HepG2 (cell line): ENCODE results near the gene CNRIP1. TPM values are rescaled to one million over a fixed set of nuclear protein-coding genes. Genes with fewer than 3 reads are reported as not detected.

Source experiments
- ATAC-seq: fragments of 200-7000 bp; cut with Tn5 transposase; 3 replicates; pipeline ENCODE4 v1.9.1; 2020; ENCODE audit warnings: mild to moderate bottlenecking, moderate library complexity
- BruUV-seq: library from RNA; stranded (reverse); fragments of 400-500 nt; replicated peaks from 2 replicates; lab custom pipeline; 2021; lab: Mats Ljungman, UMichigan
- CTCF ChIA-PET: fragments of 300-600 bp; formaldehyde crosslinking; extraction: SDS; loops from one replicate; lab custom pipeline; 2021; ENCODE audit warnings: low total read pairs, inconsistent platforms, low intra/inter-chr PET ratio; lab: Yijun Ruan, JAX
- POLR2A ChIA-PET: fragments of 350-600 bp; sonication (Branson Sonifier 250); formaldehyde crosslinking; loops from one replicate; lab custom pipeline; 2020; ENCODE audit warnings: antibody characterized with exemption, inconsistent platforms; lab: Yijun Ruan, JAX
- DNase-seq: peaks from one replicate; pipeline ENCODE4 v3.0.0-alpha.2; 2015; ENCODE audit warnings: low spot score
- FAIRE-seq: peaks from 3 replicates; lab custom pipeline; 2011; peaks lifted over from hg19 to GRCh38; lab: Jason Lieb, UNC
- H2AFZ ChIP-seq: one replicate; pipeline ENCODE4 v1.6.1; 2011; ENCODE audit warnings: low read length, inconsistent platforms
- H3K27ac ChIP-seq: fragments of 300-600 bp; 3 replicates; pipeline ENCODE4 v1.8.0; 2011; ENCODE audit warnings: mixed run types, mild to moderate bottlenecking, mixed read lengths, low read length, inconsistent platforms; ENCODE audit not compliant: insufficient read depth; ENCODE audit errors: extremely low read length
- H3K27me3 ChIP-seq, 2 experiments: fragments of 200-600 bp in 1 of 2; 2 replicates in 1 of 2; 3 replicates in 1 of 2; pipeline versions ENCODE4 v1.6.0 to v1.8.0; 2011; ENCODE audit warnings: low read length in 2 of 2, mild to moderate bottlenecking in 2 of 2, moderate library complexity in 2 of 2, inconsistent platforms in 1 of 2; ENCODE audit not compliant: insufficient read depth in 2 of 2, control insufficient read depth in 1 of 2
- H3K36me3 ChIP-seq, 2 experiments: fragments of 200-600 bp in 1 of 2; replicated peaks in 1 of 2; 2 replicates in 1 of 2; 3 replicates in 1 of 2; pipeline versions ENCODE4 v1.5.1 to v1.8.0; 2011; ENCODE audit warnings: low read length in 2 of 2, inconsistent platforms in 1 of 2; ENCODE audit not compliant: insufficient read depth in 2 of 2, control insufficient read depth in 1 of 2
- H3K4me1 ChIP-seq: 2 replicates; pipeline ENCODE4 v1.5.1; 2012; ENCODE audit warnings: low read length, inconsistent platforms; ENCODE audit not compliant: insufficient read depth
- H3K4me2 ChIP-seq: 2 replicates; pipeline ENCODE4 v1.6.0; 2011; ENCODE audit warnings: low read depth, low read length, inconsistent platforms
- H3K4me3 ChIP-seq, 3 experiments: fragments of 200-600 bp in 1 of 3; sonication (generic), shearing (Covaris generic) in 1 of 3; replicated peaks in 1 of 3; 2 replicates each; pipeline ENCODE4 v1.5.1; 2011 to 2016; ENCODE audit warnings: low read length in 3 of 3, inconsistent platforms in 2 of 3, low read depth in 2 of 3, mild to moderate bottlenecking in 2 of 3, control low read depth in 1 of 3, mixed read lengths in 1 of 3; ENCODE audit not compliant: insufficient read depth in 1 of 3
- H3K79me2 ChIP-seq: one replicate; pipeline ENCODE4 v1.6.1; 2011; ENCODE audit warnings: low read length, inconsistent platforms; ENCODE audit not compliant: insufficient read depth
- H3K9ac ChIP-seq: 2 replicates; pipeline ENCODE4 v1.6.0; 2011; ENCODE audit warnings: mild to moderate bottlenecking, low read depth, low read length, inconsistent platforms; ENCODE audit not compliant: insufficient read depth
- H3K9me3 ChIP-seq: 2 replicates; pipeline ENCODE4 v1.5.1; 2012; ENCODE audit warnings: mild to moderate bottlenecking, low read length
- H4K20me1 ChIP-seq: 2 replicates; pipeline ENCODE4 v1.6.0; 2011; ENCODE audit warnings: inconsistent platforms, mild to moderate bottlenecking, low read length, moderate library complexity; ENCODE audit not compliant: insufficient read depth
- ARID5B ChIP-seq: IDR thresholded peaks from 2 replicates; pipeline ENCODE4 v1.4.0; 2020; ENCODE audit warnings: mild to moderate bottlenecking, missing genetic modification reagents
- BORCS8-MEF2B ChIP-seq: sonication (generic); formaldehyde crosslinking; IDR thresholded peaks from 2 replicates; pipeline ENCODE4 v1.8.0; 2022; ENCODE audit warnings: mild to moderate bottlenecking, missing genetic modification reagents
- DNMT3B ChIP-seq: conservative IDR thresholded peaks from 2 replicates; pipeline ENCODE4 v1.6.1; 2016; ENCODE audit warnings: missing biosample characterization, control low read depth
- SIN3B ChIP-seq: fragments of 150-350 bp; IDR thresholded peaks from 2 replicates; pipeline ENCODE4 v1.6.1; 2014; ENCODE audit warnings: low read length
- ZBTB2 ChIP-seq: sonication (generic); formaldehyde crosslinking; IDR thresholded peaks from 2 replicates; pipeline ENCODE4 v1.8.0; 2022; ENCODE audit warnings: low read depth, missing genetic modification reagents
- ZNF232 ChIP-seq: sonication (generic); formaldehyde crosslinking; IDR thresholded peaks from 2 replicates; pipeline ENCODE4 v1.4.0; 2020; ENCODE audit warnings: missing genetic modification reagents, borderline replicate concordance
- ZNF777 ChIP-seq: sonication (generic); formaldehyde crosslinking; IDR thresholded peaks from 2 replicates; pipeline ENCODE4 v1.4.0; 2020; ENCODE audit warnings: missing genetic modification reagents
- WGBS: methylation state at CpG from one replicate; pipeline ENCODE4 v1.1.6; 2017; ENCODE audit warnings: low lambda C conversion rate; 5-methylcytosine and 5-hydroxymethylcytosine counted together
- in situ Hi-C: cut with HindIII; loops from 2 replicates; pipeline ENCODE4 v1.10.0; 2017; ENCODE audit warnings: low pct_unique_long_range_greater_than_20kb; ENCODE audit not compliant: extremely low pct_ligation_motif_present
- intact Hi-C: fragments of 100-400 bp; cut with micrococcal nuclease; formaldehyde crosslinking; loops from one replicate; pipeline ENCODE4 v1.10.0; 2022; ENCODE audit not compliant: unreplicated experiment
- polyA plus RNA-seq, 8 experiments: library from polyadenylated mRNA; depleted of rRNA in 3 of 8; stranded (reverse) in 7 of 8; unstranded in 1 of 8; fragments of >200 nt; fragmentation: Illumina TruSeq in 4 of 8; extraction: Trizol in 4 of 8; gene quantifications; 2 replicates each; pipeline versions ENCODE4 v1.2.1 to v1.2.3, GENCODE V29; 2011 to 2016; ENCODE audit warnings: low read depth in 4 of 8, missing spikeins in 1 of 8, mixed read lengths in 1 of 8; ENCODE audit not compliant: insufficient read depth in 1 of 8
- total RNA-seq, 5 experiments: library from RNA; depleted of rRNA; stranded (reverse); fragments of >200 nt; fragmentation: Illumina TruSeq; extraction: Trizol; gene quantifications; 2 replicates each; pipeline ENCODE4 v1.2.3, GENCODE V29; 2016; ENCODE audit warnings: low read depth in 1 of 5

Gene CNRIP1
- total and polyA plus RNA-seq, 2 of the 13 experiments (the other 11 are each of a cell fraction or from before 2014, with no cell fraction given): not detected

- no peak for FAIRE-seq
- ChIA-PET POLR2A (no interaction called here), CTCF (interaction anchor here (2.6 kb wide), 1 partner anchor 169 kb away, joined by 30 read pairs; no protein-coding TSS in a partner anchor)
- no peak for ATAC-seq
- no peak overlapping the region for H3K4me2 ChIP-seq
- H3K9ac ChIP-seq: no peak overlapping the region
- TF ChIP-seq ZNF232 (CRISPR knock-in tag): no peak
- no peak for TF ChIP-seq ZBTB2 (CRISPR knock-in tag)
- no peak for TF ChIP-seq ZNF777 (CRISPR knock-in tag)
- no peak for TF ChIP-seq SIN3B
- TF ChIP-seq ARID5B (CRISPR knock-in tag): no peak
- no peak for TF ChIP-seq DNMT3B (CRISPR knock-in tag)
- no peak for TF ChIP-seq BORCS8-MEF2B (CRISPR knock-in tag)
- BruUV-seq: no TSS peak
- no peaks in the 10 kb centered on the region for H3K4me1 ChIP-seq
- intact Hi-C loops (loop anchor here (10.0 kb wide), 1 partner anchor 256 kb away; no protein-coding TSS in a partner anchor), in situ Hi-C loops (loop anchor here (5.0 kb wide), 1 partner anchor 169 kb away; no protein-coding TSS in a partner anchor)
- WGBS: 16% methylated on average over 5 of the region's 5 CpGs
- no peak overlapping the region for H3K4me3 ChIP-seq
- no peak overlapping the region for H3K27ac ChIP-seq
- H3K79me2 ChIP-seq: no peaks in the 10 kb centered on the region
- no peaks in the 10 kb centered on the region for H3K9me3 ChIP-seq
- H4K20me1 ChIP-seq: no peaks in the 10 kb centered on the region
- H2AFZ ChIP-seq: no peak overlapping the region
- H3K27me3 ChIP-seq: peaks cover 0 to 8% of the 10 kb centered on the region in 2 experiments; a peak in 1 of 5 replicates
- H3K36me3 ChIP-seq: no peaks in the 10 kb centered on the region
- DNase-seq: no peak
Measured at GRCh38 chr2:68290901-68291300, 28.8 kb downstream of the CNRIP1 start.
